PC-3 (cell line): ENCODE results near the gene SPATA32. TPM values are rescaled to one million over a fixed set of nuclear protein-coding genes. Genes with fewer than 3 reads are reported as not detected.

Source experiments
- ATAC-seq: fragments of 200-7000 bp; cut with Tn5 transposase; 2 replicates; pipeline ENCODE4 v1.9.1; 2020; ENCODE audit warnings: mild to moderate bottlenecking, moderate library complexity
- BruUV-seq: library from RNA; stranded (reverse); fragments of 400-500 nt; replicated peaks from 2 replicates; lab custom pipeline; 2021; lab: Mats Ljungman, UMichigan
- CTCF ChIA-PET: fragments of 300-600 bp; sonication (Branson Sonifier 250); formaldehyde crosslinking; loops from one replicate; lab custom pipeline; 2022; ENCODE audit warnings: antibody characterized with exemption; lab: Charles Lee
- POLR2A ChIA-PET: fragments of 300-600 bp; sonication (Branson Sonifier 250); formaldehyde crosslinking; loops from one replicate; lab custom pipeline; 2022; ENCODE audit warnings: antibody characterized with exemption; ENCODE audit not compliant: unreplicated experiment; lab: Charles Lee
- DNase-seq: peaks from one replicate; pipeline ENCODE4 v3.0.0-alpha.2; 2015
- H2AFZ ChIP-seq: fragments of 300-600 bp; sonication (generic); 2 replicates; pipeline ENCODE4 v1.6.0; 2016; ENCODE audit warnings: antibody characterized with exemption, low read length
- H3F3A ChIP-seq: fragments of 300-600 bp; sonication (generic); one replicate; pipeline ENCODE4 v1.6.0; 2017; ENCODE audit warnings: antibody characterized with exemption, low read length, control low read depth, mild to moderate bottlenecking; ENCODE audit not compliant: unreplicated experiment
- H3K27ac ChIP-seq: fragments of 300-600 bp; sonication (generic); 2 replicates; pipeline ENCODE4 v1.5.1; 2016; ENCODE audit warnings: mild to moderate bottlenecking, low read length
- H3K27me3 ChIP-seq: fragments of 300-600 bp; sonication (generic); 2 replicates; pipeline ENCODE4 v1.6.1; 2016; ENCODE audit warnings: low read length, mixed read lengths
- H3K36me3 ChIP-seq: fragments of 300-600 bp; sonication (generic); 2 replicates; pipeline ENCODE4 v1.6.1; 2016; ENCODE audit warnings: low read depth, mixed run types, low read length, mixed read lengths
- H3K4me1 ChIP-seq: fragments of 300-600 bp; sonication (generic); 2 replicates; pipeline ENCODE4 v1.5.1; 2016; ENCODE audit warnings: low read length; ENCODE audit not compliant: insufficient read depth
- H3K4me2 ChIP-seq: fragments of 300-600 bp; sonication (generic); 2 replicates; pipeline ENCODE4 v1.6.0; 2016; ENCODE audit warnings: low read length
- H3K4me3 ChIP-seq: fragments of 300-600 bp; sonication (generic); 2 replicates; pipeline ENCODE4 v1.5.1; 2016; ENCODE audit warnings: mild to moderate bottlenecking, low read length, mixed read lengths
- H3K79me2 ChIP-seq: fragments of 300-600 bp; sonication (generic); 2 replicates; pipeline ENCODE4 v1.6.1; 2017; ENCODE audit warnings: low read length, mixed read lengths
- H3K9ac ChIP-seq: fragments of 300-600 bp; sonication (generic); 2 replicates; pipeline ENCODE4 v1.6.0; 2016; ENCODE audit warnings: mild to moderate bottlenecking, low read length
- H3K9me2 ChIP-seq: fragments of 300-600 bp; sonication (generic); replicated peaks from 2 replicates; pipeline ENCODE4 v1.6.1; 2016; ENCODE audit warnings: mixed run types, low read length, mixed read lengths
- H3K9me3 ChIP-seq: fragments of 300-600 bp; sonication (generic); 2 replicates; pipeline ENCODE4 v1.6.1; 2016; ENCODE audit warnings: low read length, mixed read lengths
- H4K20me1 ChIP-seq: fragments of 300-600 bp; sonication (generic); 2 replicates; pipeline ENCODE4 v1.6.1; 2016; ENCODE audit warnings: low read length, mixed read lengths
- EZH2 ChIP-seq: fragments of 300-600 bp; sonication (generic); IDR thresholded peaks from one replicate; pipeline ENCODE4 v1.6.1; 2017; ENCODE audit warnings: antibody characterized with exemption, mild to moderate bottlenecking, low read length; ENCODE audit not compliant: unreplicated experiment
- EZH2phosphoT487 ChIP-seq: fragments of 300-600 bp; sonication (generic); IDR thresholded peaks from 2 replicates; pipeline ENCODE4 v1.6.1; 2018; ENCODE audit warnings: mild to moderate bottlenecking, antibody characterized with exemption, low read length, borderline replicate concordance
- intact Hi-C: fragments of 100-400 bp; cut with micrococcal nuclease; formaldehyde crosslinking; loops from 2 replicates; pipeline ENCODE4 v1.9.0; 2023
- total RNA-seq: library from RNA; depleted of rRNA; stranded (reverse); fragments of >200 nt; gene quantifications from 2 replicates; pipeline ENCODE4 v1.2.3, GENCODE V29; 2014
- TF ChIP-seq, protein P1 (sequence below): fragments of 300-600 bp; sonication (generic); conservative IDR thresholded peaks from 2 replicates; pipeline ENCODE4 v1.5.1; 2017; ENCODE audit warnings: antibody characterized with exemption, low read depth, mild to moderate bottlenecking, low read length

SPATA32 gene
- total RNA-seq, 1 experiment from 2014 or later = not detected

- ChIA-PET POLR2A (no interaction called here), CTCF (no interaction called here)
- TF ChIP-seq, protein P1, sequence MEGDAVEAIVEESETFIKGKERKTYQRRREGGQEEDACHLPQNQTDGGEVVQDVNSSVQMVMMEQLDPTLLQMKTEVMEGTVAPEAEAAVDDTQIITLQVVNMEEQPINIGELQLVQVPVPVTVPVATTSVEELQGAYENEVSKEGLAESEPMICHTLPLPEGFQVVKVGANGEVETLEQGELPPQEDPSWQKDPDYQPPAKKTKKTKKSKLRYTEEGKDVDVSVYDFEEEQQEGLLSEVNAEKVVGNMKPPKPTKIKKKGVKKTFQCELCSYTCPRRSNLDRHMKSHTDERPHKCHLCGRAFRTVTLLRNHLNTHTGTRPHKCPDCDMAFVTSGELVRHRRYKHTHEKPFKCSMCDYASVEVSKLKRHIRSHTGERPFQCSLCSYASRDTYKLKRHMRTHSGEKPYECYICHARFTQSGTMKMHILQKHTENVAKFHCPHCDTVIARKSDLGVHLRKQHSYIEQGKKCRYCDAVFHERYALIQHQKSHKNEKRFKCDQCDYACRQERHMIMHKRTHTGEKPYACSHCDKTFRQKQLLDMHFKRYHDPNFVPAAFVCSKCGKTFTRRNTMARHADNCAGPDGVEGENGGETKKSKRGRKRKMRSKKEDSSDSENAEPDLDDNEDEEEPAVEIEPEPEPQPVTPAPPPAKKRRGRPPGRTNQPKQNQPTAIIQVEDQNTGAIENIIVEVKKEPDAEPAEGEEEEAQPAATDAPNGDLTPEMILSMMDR = no peak
- no peak for TF ChIP-seq EZH2
- no peak for TF ChIP-seq EZH2phosphoT487
- peaks cover 18% of the 10 kb centered on the region for H3K4me1 ChIP-seq
- H3F3A ChIP-seq = peaks cover 4% of the 10 kb centered on the region
- ATAC-seq (no peak), DNase-seq (no peak)
- peaks cover 15% of the 10 kb centered on the region; the same call in 1 of the 2 replicates for H3K36me3 ChIP-seq
- H3K9ac ChIP-seq = no peak overlapping the region
- H3K4me2 ChIP-seq = no peak overlapping the region
- H4K20me1 ChIP-seq = no peaks in the 10 kb centered on the region
- no peaks in the 10 kb centered on the region for H3K27me3 ChIP-seq
- H3K9me2 ChIP-seq = no peaks in the 10 kb centered on the region
- H3K27ac ChIP-seq = no peak overlapping the region
- no peak overlapping the region for H3K4me3 ChIP-seq
- H3K79me2 ChIP-seq = no peaks in the 10 kb centered on the region
- no peak overlapping the region for H2AFZ ChIP-seq
- no TSS peak for BruUV-seq
- H3K9me3 ChIP-seq = no peaks in the 10 kb centered on the region
- intact Hi-C loops = no loop called here
These were observed 1.6 kb downstream of the SPATA32 start for GRCh38 chr17:45260204-45260783.

- H3K4me1 ChIP-seq = peaks cover 18% of the 10 kb centered on the region
- no peak for DNase-seq
- BruUV-seq = no TSS peak
- H3K9me2 ChIP-seq = no peaks in the 10 kb centered on the region
- no peaks in the 10 kb centered on the region for H3K79me2 ChIP-seq
- ChIA-PET CTCF (no interaction called here), POLR2A (no interaction called here)
- H3K4me2 ChIP-seq = no peak overlapping the region
- H3K9ac ChIP-seq = no peak overlapping the region
- H3K9me3 ChIP-seq = no peaks in the 10 kb centered on the region
- H4K20me1 ChIP-seq = no peaks in the 10 kb centered on the region
- H3K27ac ChIP-seq = no peak overlapping the region
- H3K27me3 ChIP-seq = no peaks in the 10 kb centered on the region
- H3K4me3 ChIP-seq = no peak overlapping the region
- no peak overlapping the region for H2AFZ ChIP-seq
- H3F3A ChIP-seq = peaks cover 4% of the 10 kb centered on the region
- TF ChIP-seq EZH2phosphoT487 (no peak), EZH2 (no peak)
- TF ChIP-seq, protein P1 = no peak
- peaks cover 2% of the 10 kb centered on the region; the same call in 1 of the 2 replicates for H3K36me3 ChIP-seq
- no peak for ATAC-seq
- intact Hi-C loops = no loop called here
These were observed 2.9 kb downstream of the SPATA32 start for GRCh38 chr17:45258981-45259380.

DNA sequence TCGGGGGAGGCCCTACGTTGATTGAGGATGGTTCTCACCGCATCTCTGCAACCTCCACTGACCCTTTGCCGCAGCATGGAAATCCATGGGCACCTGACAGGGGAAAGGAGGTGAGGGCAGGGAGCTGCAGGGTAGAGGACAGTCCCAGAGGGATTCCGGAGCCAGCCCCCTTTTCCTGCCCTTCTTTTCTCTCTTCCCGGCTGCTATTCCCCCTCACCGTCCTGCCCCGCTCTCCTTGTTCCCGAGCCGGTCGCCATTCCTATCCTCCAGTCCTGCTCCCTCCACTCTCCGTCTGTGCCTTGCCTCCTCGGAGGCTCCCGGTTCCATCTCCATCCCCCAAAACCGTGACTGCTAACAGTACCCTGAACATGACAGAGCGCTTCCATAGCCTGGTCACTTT lies 4.8 kb downstream of the SPATA32 start:
- no peak overlapping the region for H3K4me3 ChIP-seq
- no peaks in the 10 kb centered on the region for H3K9me2 ChIP-seq
- no peak overlapping the region for H3K9ac ChIP-seq
- no peaks in the 10 kb centered on the region for H3K27me3 ChIP-seq
- no peak overlapping the region for H3K4me2 ChIP-seq
- DNase-seq (no peak), ATAC-seq (no peak)
- no peak overlapping the region for H3K27ac ChIP-seq
- no peaks in the 10 kb centered on the region for H3K9me3 ChIP-seq
- intact Hi-C loops = no loop called here
- no peaks in the 10 kb centered on the region for H4K20me1 ChIP-seq
- no peaks in the 10 kb centered on the region for H3F3A ChIP-seq
- TF ChIP-seq EZH2 = no peak
- TF ChIP-seq, protein P1 = no peak
- no peak for TF ChIP-seq EZH2phosphoT487
- peaks cover 13% of the 10 kb centered on the region for H3K4me1 ChIP-seq
- CTCF ChIA-PET = interaction anchor here (0.6 kb wide), 1 partner anchor 130 kb away, joined by 6 read pairs; no protein-coding TSS in a partner anchor
- BruUV-seq = no TSS peak
- no peaks in the 10 kb centered on the region for H3K36me3 ChIP-seq
- POLR2A ChIA-PET = no interaction called here
- no peak overlapping the region for H2AFZ ChIP-seq
- H3K79me2 ChIP-seq = no peaks in the 10 kb centered on the region
